ENCODE results near the gene THEM4. TPM values are rescaled to one million over a fixed set of nuclear protein-coding genes. Genes with fewer than 3 reads are reported as not detected.

Gene THEM4
- total RNA-seq, 2 experiments from 2014 or later, result 24.0 to 24.5 TPM

GRCh38 chr1:151923422-151923821 is 14.1 kb upstream of the THEM4 start:
- ChIA-PET CTCF (interaction anchor here (0.8 kb wide), 1 partner anchor 10 kb away, joined by 4 read pairs; no protein-coding TSS in a partner anchor), POLR2A (interaction anchor here (1.6 kb wide), 1 partner anchor 15 kb away, joined by 6 read pairs; no protein-coding TSS in a partner anchor)
- TF ChIP-seq CTCF (IDR thresholded peaks at IDR 0.05), result no peak
- Histone ChIP-seq H3K36me3 (ENCODE audit: insufficient read depth, low read length) (no peaks in the 10 kb centered on the region), H3K9me3 (ENCODE audit: control insufficient read depth in 1 of 2, insufficient read depth in 1 of 2, low read length in 2 of 2) (no peaks in the 10 kb centered on the region), H3K4me3 (ENCODE audit: low read length) (no peak overlapping the region), H3K27ac (ENCODE audit: low read depth in 1 of 2, low read length in 2 of 2) (no peak overlapping the region), H3K27me3 (ENCODE audit: control insufficient read depth in 1 of 2, insufficient read depth in 2 of 2, low read length in 2 of 2) (no peaks in the 10 kb centered on the region), H3K4me1 (ENCODE audit: insufficient read depth, low read length) (peaks cover 5% of the 10 kb centered on the region)
- Mint-ChIP-seq H3K27ac (no peak overlapping the region), H3K9me3 (no peaks in the 10 kb centered on the region), H3K27me3 (no peaks in the 10 kb centered on the region), H3K4me3 (no peak overlapping the region), H3K4me1 (ENCODE audit: low read depth) (peaks cover 26% of the 10 kb centered on the region), H3K36me3 (ENCODE audit: low read depth) (no peaks in the 10 kb centered on the region)
- DNase-seq (no peak), ATAC-seq (ENCODE audit: poor library complexity) (no peak)
- intact Hi-C loops (cut with DNase I, micrococcal nuclease), result no loop called here

GRCh38 chr1:151920149-151920548 is 10.8 kb upstream of the THEM4 start:
- no peak overlapping the region for H3K4me3 Mint-ChIP-seq
- Histone ChIP-seq H3K9me3 (ENCODE audit: control insufficient read depth in 1 of 2, insufficient read depth in 1 of 2, low read length in 2 of 2) (no peaks in the 10 kb centered on the region), H3K27ac (ENCODE audit: low read depth in 1 of 2, low read length in 2 of 2) (no peak overlapping the region), H3K36me3 (ENCODE audit: insufficient read depth, low read length) (no peaks in the 10 kb centered on the region), H3K4me1 (ENCODE audit: insufficient read depth, low read length) (peaks cover under 1% of the 10 kb centered on the region), H3K4me3 (ENCODE audit: low read length) (no peak overlapping the region), H3K27me3 (ENCODE audit: control insufficient read depth in 1 of 2, insufficient read depth in 2 of 2, low read length in 2 of 2) (no peaks in the 10 kb centered on the region)
- no peaks in the 10 kb centered on the region for H3K36me3 Mint-ChIP-seq (ENCODE audit: low read depth)
- DNase-seq (peak in 1 of 14 experiments; percentile 18), ATAC-seq (ENCODE audit: poor library complexity) (peak; percentile 17)
- intact Hi-C loops (cut with DNase I, micrococcal nuclease), result no loop called here
- CTCF ChIA-PET, result interaction anchor here (0.6 to 1.9 kb wide), 2 partner anchors 81 to 416 kb away, joined by 3 to 4 read pairs; no protein-coding TSS in a partner anchor
- H3K9me3 Mint-ChIP-seq, result no peaks in the 10 kb centered on the region
- peaks cover 20% of the 10 kb centered on the region for H3K4me1 Mint-ChIP-seq (ENCODE audit: low read depth)
- POLR2A ChIA-PET, result interaction anchor here (0.8 kb wide), 1 partner anchor 15 kb away, joined by 3 read pairs; no protein-coding TSS in a partner anchor
- H3K27me3 Mint-ChIP-seq, result no peaks in the 10 kb centered on the region
- TF ChIP-seq CTCF (IDR thresholded peaks at IDR 0.05), result no peak
- peak overlapping the region; percentile 15 for H3K27ac Mint-ChIP-seq

GRCh38 chr1:151918819-151919610 is 9.7 kb upstream of the THEM4 start:
- DNase-seq (no peak), ATAC-seq (ENCODE audit: poor library complexity) (no peak)
- Histone ChIP-seq H3K36me3 (ENCODE audit: insufficient read depth, low read length) (no peaks in the 10 kb centered on the region), H3K9me3 (ENCODE audit: control insufficient read depth in 1 of 2, insufficient read depth in 1 of 2, low read length in 2 of 2) (no peaks in the 10 kb centered on the region), H3K4me1 (ENCODE audit: insufficient read depth, low read length) (no peaks in the 10 kb centered on the region), H3K27me3 (ENCODE audit: control insufficient read depth in 1 of 2, insufficient read depth in 2 of 2, low read length in 2 of 2) (no peaks in the 10 kb centered on the region), H3K27ac (ENCODE audit: low read depth in 1 of 2, low read length in 2 of 2) (no peak overlapping the region), H3K4me3 (ENCODE audit: low read length) (no peak overlapping the region)
- intact Hi-C loops (cut with DNase I, micrococcal nuclease), result loop anchor here in 1 of 2 experiments (5.0 kb wide), 1 partner anchor 37 kb away; no protein-coding TSS in a partner anchor
- Mint-ChIP-seq H3K4me3 (no peak overlapping the region), H3K36me3 (ENCODE audit: low read depth) (no peaks in the 10 kb centered on the region), H3K27me3 (no peaks in the 10 kb centered on the region), H3K9me3 (no peaks in the 10 kb centered on the region), H3K27ac (no peak overlapping the region), H3K4me1 (ENCODE audit: low read depth) (peaks cover 16% of the 10 kb centered on the region)
- ChIA-PET POLR2A (no interaction called here), CTCF (interaction anchor here (1.5 to 2.0 kb wide), 2 partner anchors 10 to 15 kb away, joined by 4 to 8 read pairs; partner anchors contain the start of gene THEM4)
- no peak for TF ChIP-seq CTCF (IDR thresholded peaks at IDR 0.05)
